ENCODE data around the gene NLGN1.

GRCh38 chr3:173865900-173866498 lies 468.5 kb downstream of the NLGN1 start:
- TF ChIP-seq, protein P1, sequence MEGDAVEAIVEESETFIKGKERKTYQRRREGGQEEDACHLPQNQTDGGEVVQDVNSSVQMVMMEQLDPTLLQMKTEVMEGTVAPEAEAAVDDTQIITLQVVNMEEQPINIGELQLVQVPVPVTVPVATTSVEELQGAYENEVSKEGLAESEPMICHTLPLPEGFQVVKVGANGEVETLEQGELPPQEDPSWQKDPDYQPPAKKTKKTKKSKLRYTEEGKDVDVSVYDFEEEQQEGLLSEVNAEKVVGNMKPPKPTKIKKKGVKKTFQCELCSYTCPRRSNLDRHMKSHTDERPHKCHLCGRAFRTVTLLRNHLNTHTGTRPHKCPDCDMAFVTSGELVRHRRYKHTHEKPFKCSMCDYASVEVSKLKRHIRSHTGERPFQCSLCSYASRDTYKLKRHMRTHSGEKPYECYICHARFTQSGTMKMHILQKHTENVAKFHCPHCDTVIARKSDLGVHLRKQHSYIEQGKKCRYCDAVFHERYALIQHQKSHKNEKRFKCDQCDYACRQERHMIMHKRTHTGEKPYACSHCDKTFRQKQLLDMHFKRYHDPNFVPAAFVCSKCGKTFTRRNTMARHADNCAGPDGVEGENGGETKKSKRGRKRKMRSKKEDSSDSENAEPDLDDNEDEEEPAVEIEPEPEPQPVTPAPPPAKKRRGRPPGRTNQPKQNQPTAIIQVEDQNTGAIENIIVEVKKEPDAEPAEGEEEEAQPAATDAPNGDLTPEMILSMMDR (IDR thresholded peaks at IDR 0.05) = no peak
- TF ChIP-seq POLR2A (IDR thresholded peaks at IDR 0.05; ENCODE audit: low read depth) = no peak
- TF ChIP-seq POLR2AphosphoS5 (IDR thresholded peaks at IDR 0.05) = no peak
